Ovary (tissue), 3 donors: Measurements from ENCODE around the gene POR.

Experiments
- EP300 ChIP-seq: sonication (generic); formaldehyde crosslinking; IDR thresholded peaks from one replicate; pipeline ENCODE4 v1.6.1; 2017; ENCODE audit warnings: antibody characterized with exemption
- POLR2A ChIP-seq: fragments of 450-650 bp; IDR thresholded peaks from one replicate; pipeline ENCODE4 v1.6.1; 2017; ENCODE audit warnings: antibody characterized with exemption, mild to moderate bottlenecking, moderate library complexity
- TF ChIP-seq, protein P1 (sequence below), 3 donors: fragments of 450-650 bp in 2 of 3; fragments of 200-600 bp in 1 of 3; IDR thresholded peaks; one replicate each; pipeline versions ENCODE4 v1.5.1 to v1.8.0; 2016 to 2022; ENCODE audit warnings: antibody characterized with exemption in 3 of 3, mild to moderate bottlenecking in 1 of 3
- donor health status: DM: no; HTN: no; CAD: no.

DNA sequence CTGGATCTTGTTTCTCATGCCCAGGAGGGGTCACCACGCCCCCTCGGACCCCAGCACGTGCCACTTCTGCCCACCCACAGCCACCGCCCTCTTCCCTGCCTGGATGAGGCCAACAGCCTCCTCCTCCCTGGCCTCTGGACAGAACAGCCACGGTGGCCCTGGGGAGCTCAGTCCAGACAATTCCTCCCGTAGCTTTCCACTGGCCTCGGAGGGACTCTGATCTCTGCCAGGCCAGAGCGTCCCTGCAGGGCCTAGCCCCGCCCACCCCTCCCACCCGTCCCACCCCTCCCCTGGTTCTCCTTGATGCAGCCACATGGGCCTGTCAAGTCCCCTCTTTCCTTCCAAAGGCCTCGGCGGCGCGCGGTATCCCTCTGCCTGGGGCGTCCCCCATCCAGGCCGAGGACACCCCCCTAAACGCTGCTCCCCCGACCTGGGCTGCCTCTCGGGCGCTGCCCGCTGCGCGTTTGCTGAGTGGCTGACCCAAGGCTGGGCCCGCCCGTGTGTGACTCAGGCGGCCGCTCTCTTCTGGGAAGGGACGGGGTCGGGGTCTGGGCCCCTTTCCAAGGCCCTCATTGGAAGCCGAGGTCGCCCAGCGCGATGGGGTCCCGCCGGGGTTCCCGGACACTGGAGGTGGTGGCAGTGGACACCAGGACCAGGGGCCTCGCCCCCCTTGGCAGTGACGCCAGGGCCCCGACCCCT, 78.9 kb downstream of the POR start:
- no peak for TF ChIP-seq POLR2A
- TF ChIP-seq, protein P1, sequence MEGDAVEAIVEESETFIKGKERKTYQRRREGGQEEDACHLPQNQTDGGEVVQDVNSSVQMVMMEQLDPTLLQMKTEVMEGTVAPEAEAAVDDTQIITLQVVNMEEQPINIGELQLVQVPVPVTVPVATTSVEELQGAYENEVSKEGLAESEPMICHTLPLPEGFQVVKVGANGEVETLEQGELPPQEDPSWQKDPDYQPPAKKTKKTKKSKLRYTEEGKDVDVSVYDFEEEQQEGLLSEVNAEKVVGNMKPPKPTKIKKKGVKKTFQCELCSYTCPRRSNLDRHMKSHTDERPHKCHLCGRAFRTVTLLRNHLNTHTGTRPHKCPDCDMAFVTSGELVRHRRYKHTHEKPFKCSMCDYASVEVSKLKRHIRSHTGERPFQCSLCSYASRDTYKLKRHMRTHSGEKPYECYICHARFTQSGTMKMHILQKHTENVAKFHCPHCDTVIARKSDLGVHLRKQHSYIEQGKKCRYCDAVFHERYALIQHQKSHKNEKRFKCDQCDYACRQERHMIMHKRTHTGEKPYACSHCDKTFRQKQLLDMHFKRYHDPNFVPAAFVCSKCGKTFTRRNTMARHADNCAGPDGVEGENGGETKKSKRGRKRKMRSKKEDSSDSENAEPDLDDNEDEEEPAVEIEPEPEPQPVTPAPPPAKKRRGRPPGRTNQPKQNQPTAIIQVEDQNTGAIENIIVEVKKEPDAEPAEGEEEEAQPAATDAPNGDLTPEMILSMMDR (IDR thresholded peaks at IDR 0.05) = no peak
- TF ChIP-seq EP300 = no peak
